Stimulated activated CD4-positive, alpha-beta T cell treated with anti-CD3 and anti-CD28 coated beads, TNF-alpha, amount 100 ng/mL, for 48 hours (primary cell): ENCODE measurements around the gene ZBTB43.
"Not testable (repeated sequence)": the region's sequence is repeated elsewhere in the genome, so short reads cannot be mapped to it uniquely, and the experiment has no call there.

ENCODE experiments used
- DNase-seq, 3 donors: peaks; one replicate each; pipeline ENCODE4 v3.0.0-alpha.2; 2020; ENCODE audit warnings: low read depth in 3 of 3

ZBTB43 gene, protein sequence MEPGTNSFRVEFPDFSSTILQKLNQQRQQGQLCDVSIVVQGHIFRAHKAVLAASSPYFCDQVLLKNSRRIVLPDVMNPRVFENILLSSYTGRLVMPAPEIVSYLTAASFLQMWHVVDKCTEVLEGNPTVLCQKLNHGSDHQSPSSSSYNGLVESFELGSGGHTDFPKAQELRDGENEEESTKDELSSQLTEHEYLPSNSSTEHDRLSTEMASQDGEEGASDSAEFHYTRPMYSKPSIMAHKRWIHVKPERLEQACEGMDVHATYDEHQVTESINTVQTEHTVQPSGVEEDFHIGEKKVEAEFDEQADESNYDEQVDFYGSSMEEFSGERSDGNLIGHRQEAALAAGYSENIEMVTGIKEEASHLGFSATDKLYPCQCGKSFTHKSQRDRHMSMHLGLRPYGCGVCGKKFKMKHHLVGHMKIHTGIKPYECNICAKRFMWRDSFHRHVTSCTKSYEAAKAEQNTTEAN

DNA sequence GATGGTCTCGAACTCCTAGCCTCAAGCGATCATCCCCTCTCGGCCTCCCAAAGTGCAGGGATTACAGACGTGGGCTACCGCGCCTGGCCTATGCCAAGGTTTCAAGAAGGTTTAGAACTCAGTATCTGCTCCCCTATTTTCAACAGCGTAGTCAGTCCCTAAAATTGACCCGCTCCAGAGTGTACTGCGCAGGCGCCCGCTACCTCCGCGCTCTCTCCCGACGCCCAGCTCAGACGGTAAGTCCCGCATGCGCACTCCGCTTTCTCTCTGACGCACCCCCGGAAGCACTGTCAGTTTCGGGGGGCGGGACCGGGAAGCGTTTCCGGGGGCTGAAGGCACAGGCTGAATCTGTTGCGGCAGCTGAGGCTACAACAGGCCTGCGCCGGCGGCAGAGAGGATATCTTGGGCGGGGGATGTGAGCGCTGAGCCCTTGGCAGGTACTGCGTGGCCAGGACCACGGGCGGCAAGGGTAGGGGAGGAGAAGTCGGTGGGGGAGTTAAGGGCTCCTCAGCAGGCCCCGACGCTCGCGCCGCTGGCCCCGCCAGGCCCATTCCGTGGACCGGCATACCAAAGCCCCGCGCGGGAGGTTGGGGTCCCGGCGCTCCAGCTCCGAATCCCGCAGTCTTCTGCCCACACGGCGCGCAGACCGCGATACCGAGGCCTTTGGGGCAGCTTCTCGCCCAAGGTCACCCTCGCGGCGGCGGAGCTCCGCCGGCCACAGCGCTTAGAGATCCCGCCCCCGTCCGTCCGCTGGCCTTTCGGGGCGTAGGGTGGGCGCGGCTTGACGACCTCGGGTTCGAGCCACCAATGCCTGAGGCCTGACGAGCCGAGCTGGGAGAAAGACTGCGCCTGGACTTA, at the start of gene ZBTB43:
ZBTB43 (plus strand) TSS at position 345 of the 858 bp plus-strand sequence. CDS start 27,470 bp downstream, outside the sequence.
- peak; percentile 95 to 98 (median 96) for DNase-seq

DNA sequence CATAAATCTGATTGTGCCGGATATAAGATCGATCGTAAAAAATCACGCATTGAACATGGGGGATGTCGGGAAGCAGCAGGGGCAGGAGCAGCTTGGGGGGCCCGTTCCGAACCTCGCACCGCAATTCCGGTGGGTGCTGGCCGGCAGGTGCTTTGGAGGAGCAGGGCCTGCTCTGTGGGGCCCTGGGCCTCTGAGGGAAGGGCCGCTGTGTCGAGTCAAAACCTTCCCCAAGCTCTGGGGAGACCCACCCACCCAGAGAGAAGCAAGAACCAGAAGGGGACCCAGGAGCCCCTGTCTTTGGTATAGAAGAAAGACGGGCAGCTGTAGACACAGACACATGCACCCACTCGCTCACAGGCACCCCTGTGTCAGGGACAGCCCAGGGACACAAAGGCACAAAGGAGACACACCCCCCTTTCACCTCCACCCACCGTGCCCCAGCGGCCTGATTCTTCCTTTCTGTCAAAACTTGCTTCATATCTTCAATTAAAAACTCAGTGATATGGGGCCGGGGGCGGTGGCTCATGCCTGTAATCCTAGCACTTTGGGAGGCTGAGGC, 49.4 kb upstream of the ZBTB43 start:
- DNase-seq: no peak

DNA sequence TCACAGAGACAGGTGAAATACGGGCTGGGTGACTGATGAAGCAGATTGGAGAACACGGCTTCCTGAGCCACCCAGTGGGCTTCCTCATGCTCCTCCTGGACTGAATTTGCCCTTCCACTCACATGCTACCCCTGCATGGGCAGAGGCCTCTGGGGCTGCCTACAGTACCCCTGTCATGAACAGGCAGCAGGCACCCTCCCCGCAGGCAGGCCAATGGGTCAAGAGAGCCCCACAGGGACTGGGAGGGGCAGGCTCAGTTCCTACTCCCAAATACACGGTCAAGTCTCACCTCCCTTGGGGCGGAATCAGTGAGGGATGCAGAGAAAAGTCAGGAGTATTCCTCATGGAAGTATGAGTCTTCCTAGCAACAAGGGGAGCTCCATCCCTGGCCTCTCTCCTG, 48.6 kb upstream of the ZBTB43 start:
- no peak for DNase-seq

DNA sequence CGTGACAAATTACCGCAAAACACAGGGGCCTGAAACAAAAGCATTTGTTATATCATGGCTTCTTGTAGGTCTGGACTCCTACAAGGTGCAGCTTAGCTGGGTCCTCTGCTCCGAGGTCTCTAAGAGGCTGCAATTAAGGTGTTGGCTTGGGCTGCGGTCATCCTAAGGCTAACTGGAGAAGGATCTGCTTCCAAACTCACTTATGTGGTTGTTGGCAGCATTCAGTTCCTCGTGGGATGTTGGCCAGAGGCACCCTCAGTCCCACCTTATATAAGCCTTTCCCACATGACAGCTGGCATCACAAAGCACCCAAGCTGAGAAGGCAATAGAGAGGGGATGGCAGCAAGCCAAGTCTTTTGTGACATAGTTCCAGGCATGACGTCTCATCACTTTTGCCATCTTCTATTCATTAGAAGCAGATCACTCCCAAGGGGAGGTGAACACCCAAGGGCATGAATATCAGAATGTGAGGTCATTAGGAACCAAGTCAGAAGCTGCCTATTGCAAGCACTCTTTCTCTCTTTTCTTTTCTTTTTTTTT, 47.9 kb upstream of the ZBTB43 start:
- no peak for DNase-seq

DNA sequence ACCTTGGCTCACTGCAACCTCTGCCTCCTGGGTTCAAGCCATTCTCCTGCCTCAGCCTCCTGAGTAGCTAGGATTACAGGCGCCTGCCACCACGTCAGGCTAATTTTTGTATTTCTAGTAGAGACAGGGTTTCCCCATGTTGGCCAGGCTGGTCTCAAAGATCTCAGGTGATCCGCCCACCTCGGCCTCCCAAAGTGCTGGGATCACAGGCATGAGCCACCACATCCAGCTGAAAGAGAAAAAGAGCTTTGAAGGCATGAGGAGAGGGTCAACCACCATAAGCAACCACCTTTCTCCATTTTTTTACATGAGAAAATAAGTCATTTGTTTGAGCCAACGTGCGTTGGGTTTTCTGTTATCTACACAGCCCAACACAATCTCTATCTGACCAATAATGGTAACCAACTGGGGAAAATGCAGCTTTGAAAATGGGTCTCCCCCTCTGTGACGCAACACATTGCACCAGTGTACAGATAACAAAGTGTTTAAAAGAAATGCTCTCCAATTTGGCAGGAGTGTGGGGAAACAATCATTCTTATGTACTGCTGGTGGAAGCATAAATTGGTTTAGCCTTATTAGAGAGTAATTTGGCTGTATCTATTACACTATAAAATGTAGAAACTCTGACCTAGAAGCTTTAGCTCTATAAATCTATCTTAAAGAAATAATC, 45.8 kb upstream of the ZBTB43 start:
- no peak for DNase-seq

DNA sequence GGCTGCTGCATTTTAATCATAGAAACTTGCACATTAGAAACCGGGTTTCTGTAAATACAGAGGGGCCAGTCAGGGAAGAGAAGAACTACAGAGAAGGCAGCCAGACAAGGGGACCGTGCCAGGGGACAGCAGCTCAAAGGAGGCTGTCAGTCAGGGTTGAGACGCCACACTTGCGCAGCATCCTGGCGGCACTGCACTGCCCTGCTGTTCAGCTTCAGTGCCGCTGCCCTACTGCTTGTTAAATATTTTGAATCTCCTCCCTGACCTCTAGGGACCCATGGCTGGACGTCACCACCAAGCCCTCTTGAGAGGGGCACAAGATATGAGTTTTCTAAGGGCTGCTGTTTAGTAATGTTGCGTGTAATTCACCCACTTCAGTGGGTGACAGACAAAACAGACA, 43.6 kb upstream of the ZBTB43 start:
- no peak for DNase-seq

DNA sequence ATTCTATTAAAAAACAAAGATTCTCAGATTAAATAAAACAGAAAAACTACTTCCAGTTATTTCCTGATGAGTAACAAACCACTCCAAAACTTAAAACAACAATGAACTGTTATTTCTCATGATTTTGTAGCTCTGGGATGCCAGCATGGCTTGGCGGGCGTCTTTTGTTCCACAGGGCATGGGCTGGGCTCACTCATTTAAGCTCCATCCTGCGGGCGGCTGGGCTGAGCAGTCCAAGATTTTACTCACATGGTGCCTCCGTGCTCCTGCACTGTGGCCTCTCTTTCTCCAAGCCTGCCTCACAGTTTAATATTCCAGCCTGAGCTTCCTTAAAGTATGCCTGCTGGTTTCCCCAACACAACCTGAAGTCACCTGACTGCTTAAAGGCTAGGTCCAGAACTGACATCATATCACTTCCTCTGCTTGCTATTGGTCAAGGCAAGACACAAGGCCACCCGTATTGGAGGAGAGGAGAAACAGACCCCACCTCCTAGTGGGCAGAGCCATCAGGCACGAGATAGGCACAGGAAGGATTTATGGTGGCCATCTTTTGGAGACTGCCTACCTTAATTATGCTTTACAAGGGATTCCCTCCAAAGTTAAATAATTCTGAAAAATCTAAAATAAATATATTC, 41.6 kb upstream of the ZBTB43 start:
- DNase-seq: no peak

DNA sequence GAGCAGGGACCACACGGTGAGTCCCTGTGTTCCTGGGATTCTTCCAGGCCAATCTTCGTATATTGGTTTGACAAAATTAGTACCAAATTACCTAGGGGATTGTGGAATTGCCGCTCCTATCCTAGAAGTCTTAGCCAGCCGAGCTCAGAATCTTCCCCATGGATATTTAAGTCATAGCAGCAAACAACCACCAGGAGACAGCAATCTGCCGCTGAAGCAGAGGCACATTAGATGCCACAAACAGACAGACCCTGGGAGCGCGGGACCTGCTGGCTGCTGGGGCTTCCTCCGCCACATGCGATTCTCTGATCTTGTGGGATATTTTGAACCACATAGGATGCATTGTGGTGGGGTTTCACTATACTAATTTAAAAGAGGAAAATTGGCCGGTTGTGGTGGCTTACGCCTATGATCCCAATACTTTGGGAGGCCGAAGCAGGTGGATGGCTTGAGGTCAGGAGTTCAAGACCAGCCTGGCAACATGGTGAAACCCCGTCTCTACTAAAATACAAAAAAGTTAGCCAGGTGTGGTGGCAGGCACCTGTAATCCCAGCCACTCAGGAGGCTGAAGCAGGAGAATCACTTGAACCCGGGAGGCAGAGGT, 31.7 kb upstream of the ZBTB43 start:
- DNase-seq: no peak

DNA sequence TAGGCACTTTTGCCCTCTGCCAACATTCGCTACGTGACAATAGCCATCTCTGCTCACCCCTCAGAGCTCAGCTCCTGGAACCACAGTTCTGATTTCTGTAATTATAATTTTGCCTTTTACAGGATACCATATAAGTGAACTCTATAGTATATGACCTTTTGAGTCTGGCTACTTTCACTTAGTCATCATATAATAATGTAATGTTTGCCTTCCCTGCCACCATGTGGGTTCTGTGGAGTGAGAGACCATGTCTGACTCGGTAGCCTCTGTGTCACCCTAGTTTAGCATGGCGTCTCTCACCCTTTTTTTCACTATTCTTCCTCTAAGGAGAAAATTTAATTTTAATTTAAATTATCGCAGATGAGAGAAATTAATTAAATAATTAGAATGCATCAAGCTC, 28.9 kb upstream of the ZBTB43 start:
- no peak for DNase-seq

DNA sequence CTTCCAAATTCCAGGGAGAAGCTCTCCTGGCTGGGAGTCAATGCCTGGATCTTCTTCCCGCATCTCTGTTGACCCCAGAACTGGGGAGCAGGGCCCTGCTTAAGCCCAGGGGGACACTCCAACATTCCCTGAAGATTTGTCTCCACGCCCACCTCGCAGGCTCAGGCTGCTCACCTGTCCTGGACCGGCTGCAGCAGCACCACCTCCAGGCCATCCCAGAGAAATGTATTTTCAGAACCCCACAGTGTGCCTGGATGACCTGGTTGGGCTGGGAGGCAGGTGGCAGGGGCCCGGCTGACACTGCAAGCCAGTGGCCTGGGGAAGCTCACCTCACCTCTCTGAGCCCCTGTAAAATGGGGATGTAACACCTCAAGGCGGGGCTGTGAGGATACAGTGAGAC, 27.1 kb upstream of the ZBTB43 start:
- no peak for DNase-seq

DNA sequence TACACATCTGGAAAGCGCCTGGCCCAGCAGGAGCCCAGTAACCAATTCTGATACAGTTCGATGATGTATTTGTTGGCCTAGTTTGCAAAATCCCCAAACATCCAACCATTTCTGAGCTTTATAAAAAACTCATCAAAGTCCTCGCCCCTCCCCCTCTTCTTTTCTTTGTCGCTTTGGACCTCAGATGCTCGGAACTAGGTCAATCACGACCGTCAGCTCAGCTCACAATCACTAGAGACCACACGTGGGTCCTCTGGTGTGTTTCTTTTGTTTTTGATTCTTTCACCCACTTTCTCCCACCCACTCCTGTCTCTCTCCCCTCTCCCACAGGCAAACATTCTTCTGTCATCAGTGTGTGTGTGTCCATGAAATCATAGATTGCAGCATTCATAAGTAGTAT, 26.7 kb upstream of the ZBTB43 start:
- no peak for DNase-seq

DNA sequence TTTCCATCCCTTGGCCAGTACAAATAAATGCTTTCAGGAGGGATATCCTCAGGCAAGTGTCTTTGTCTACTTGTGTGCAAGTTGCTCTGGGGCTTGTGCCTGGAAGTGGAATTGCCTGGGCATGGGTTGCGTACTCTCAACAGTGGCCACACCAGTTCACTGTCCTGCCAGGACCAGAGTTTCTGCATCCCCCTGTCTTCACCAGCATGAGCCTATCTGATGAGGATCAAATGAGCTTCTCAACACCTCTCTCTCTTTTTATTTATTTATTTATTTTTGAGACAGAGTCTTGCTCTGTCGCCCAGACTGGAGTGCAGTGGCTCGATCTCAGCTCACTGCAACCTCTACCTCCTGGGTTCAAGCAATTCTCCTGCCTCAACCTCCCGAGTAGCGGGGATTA, 26.1 kb upstream of the ZBTB43 start:
- DNase-seq: not testable (repeated sequence)

DNA sequence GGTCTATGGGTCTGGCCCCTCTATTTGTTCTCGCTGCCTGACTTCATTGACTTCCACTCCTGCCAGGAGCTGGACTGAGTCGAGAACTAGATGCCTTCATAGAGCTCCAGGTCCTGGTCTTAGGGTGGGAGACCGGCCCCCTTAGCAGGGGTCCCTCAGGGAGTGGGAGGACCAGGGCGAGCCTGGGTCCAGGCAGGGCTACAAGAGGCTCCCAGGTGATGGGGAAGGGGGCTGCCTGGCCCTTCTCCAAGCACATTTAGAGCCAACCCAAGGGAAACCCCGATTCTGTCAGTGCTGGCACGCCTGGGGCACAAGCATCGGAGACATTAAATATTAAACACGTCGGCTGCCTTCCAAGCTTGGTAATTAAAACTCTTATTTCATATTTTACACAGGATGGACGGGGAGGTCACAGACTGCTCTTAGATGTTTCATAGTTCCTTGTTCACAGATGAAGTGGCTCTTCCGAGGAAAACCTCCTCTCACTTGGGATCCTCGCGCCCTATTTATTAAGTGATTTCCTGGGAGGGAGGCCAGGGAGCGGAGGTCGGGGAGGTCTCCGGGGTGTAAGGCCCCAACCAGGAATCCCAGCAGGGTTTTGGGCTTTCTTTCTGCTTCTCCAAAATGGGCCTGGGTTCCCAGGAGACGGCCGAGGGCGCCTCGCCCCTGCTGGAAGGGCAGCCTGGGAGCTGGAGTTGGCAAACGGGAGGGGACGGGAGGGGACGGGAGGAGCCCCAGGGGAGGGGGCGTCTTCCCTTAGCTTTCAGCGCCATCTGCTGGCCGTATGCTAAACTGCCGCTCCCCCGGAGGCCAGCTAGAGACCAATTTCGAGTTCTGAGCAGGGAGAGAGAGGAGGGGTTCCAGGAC, 23.4 kb upstream of the ZBTB43 start:
- peak; percentile 61 to 82 (median 67) for DNase-seq

DNA sequence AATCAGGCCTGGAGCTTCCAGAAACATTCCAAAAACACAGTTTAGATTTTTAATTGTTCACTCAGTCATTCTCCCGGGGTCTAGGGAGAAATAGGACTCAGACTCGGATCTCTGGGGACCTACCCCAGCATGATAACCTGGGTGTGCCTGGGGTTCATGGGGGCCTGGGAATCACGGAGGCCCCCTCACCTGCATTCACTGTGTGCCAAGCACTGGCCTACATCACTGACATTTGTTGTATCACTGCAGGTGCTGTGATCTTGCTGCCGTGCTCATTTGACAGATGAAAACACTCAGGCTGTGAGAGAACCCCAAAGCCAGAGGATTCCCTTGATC, 22.8 kb upstream of the ZBTB43 start:
- DNase-seq: no peak

DNA sequence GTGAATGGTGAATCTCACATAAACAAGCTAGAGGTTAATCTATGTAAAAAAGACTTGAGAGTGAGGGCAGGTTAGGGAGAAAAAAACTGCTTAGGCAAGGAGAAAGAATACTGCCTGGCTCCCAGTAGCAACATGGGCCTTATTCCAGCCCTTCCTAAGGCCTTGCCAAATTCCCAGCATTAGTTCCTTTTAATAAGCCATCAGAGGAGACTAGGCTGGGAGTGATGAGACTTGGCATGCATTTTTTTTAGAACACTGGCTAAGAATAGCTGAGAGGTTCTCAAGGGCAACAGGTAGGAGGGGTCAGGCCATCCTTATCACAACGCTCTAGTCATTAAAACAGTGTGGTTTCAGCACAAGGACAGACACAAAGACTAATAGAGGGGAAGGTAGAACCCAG, 20.9 kb upstream of the ZBTB43 start:
- DNase-seq: no peak

DNA sequence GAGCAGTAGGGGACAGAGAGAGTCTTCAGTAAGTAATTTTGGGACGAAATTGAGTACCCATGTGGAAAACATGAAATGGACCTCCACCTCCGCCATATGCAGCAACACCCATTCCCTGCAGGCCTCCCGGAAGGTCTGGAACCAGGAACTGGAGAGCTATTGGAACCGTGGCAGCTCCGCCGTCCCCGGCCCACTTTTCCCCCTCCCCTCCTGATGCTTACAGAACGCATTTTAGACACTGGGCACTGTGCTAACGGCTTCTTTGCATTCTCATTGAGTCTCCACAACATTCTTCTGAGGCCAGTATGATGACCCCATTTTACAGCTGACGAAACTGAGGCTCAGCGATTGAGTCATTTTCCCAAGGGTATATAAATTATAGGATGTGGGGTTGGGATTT, 20.4 kb upstream of the ZBTB43 start:
- no peak for DNase-seq

DNA sequence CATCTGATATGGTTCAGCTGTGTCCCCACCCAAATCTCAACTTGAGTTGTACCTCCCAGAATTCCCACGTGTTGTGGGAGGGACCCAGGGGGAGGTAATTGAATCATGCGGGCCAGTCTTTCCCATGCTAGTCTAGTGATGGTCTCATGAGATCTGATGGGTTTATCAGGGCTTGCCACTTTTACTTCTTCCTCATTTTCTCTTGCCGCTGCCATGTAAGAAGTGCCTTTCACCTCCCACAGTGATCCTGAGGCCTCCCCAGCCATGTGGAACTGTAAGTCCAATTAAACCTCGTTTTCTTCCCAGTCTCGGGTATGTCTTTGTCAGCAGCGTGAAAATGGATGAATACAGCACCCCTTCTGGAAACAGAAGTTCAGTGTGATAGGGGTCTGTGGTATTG, 20.0 kb upstream of the ZBTB43 start:
- DNase-seq: not testable (repeated sequence)

DNA sequence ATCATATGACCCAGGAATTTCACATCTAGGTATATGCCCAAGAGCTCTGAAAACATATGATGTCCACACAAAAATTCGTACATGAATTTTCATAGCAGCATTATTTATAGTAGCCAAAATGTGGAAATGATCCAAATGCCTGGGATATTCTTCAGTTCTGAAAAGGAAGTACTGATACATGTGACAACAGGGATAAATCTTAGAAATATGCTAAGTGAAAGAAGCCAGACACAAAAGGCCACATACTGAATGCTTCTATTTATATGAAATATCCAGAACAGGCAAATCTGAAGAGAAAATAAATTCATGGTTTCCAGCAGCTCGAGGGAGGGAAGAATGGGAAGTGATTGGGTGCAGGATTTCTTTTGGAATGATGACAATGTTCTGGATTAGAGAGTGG, 16.8 kb upstream of the ZBTB43 start:
- DNase-seq: no peak

DNA sequence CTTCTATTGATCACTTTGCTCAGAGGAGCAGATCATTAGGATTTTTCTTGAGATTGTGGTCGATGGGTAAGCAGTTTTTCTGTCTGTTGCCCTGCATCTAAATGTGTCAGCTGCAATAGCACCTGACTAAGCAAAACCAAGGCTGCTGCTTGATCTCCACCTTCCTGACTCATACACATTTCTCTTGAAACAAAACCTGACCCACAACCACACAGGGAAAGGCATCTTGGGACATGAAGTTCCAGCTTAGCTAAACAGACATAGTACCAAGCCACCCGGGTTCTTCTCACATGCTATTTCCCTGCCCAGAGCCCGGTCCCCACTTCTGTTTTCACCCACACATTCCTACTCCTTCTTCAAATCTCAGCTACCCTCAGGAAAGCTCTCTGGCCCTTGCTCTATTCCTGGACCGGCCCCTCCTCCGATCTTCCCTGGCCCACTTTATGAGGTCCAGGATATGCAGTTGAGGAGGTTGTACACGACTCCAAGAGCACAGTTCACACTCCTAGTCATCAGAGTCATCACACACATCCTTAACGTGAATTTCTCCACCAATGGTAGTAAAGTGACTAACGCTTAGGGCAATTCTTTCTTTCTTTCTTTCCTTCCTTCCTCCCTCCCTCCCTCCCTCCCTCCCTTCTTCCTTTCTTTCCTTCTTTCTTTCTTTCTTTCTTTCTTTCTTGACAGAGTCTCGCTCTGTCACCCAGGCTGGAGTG, 16.0 kb upstream of the ZBTB43 start:
- DNase-seq: no peak
